Psoas muscle (tissue), 8 donors: ENCODE measurements around the gene ZBTB4. TPM values are rescaled to one million over a fixed set of nuclear protein-coding genes. Genes with fewer than 3 reads are reported as not detected.
A peak's percentile ranks its signal among the peaks of the same experiment; 100 is the strongest.

Experiments
- ATAC-seq, 4 donors: fragments of 200-7000 bp; cut with Tn5 transposase; one replicate each; pipeline ENCODE4 v1.9.1; 2020; ENCODE audit warnings: moderate library complexity in 3 of 4, mild to moderate bottlenecking in 2 of 4
- DNase-seq, 2 donors: peaks; one replicate each; pipeline ENCODE4 v3.0.0-alpha.2; 2020
- H3K27ac ChIP-seq: fragments of 200-600 bp; one replicate; pipeline ENCODE4 v1.8.0; 2022
- H3K27me3 ChIP-seq, 3 donors: fragments of 200-600 bp in 1 of 3; one replicate each; pipeline versions ENCODE4 v1.6.1 to v1.8.0; 2013 to 2022; ENCODE audit warnings: low read length in 2 of 3, mild to moderate bottlenecking in 2 of 3, moderate library complexity in 1 of 3; ENCODE audit not compliant: insufficient read depth in 3 of 3
- H3K36me3 ChIP-seq, 2 donors: fragments of 200-600 bp in 1 of 2; one replicate each; pipeline versions ENCODE4 v1.6.1 to v1.8.0; 2013 to 2022; ENCODE audit warnings: low read depth in 1 of 2, mild to moderate bottlenecking in 1 of 2, moderate library complexity in 1 of 2; ENCODE audit not compliant: insufficient read depth in 1 of 2
- H3K4me1 ChIP-seq: fragments of 200-600 bp; one replicate; pipeline ENCODE4 v1.8.0; 2022
- H3K4me3 ChIP-seq: fragments of 200-600 bp; one replicate; pipeline ENCODE4 v1.8.0; 2022; ENCODE audit warnings: mild to moderate bottlenecking
- H3K9me3 ChIP-seq: fragments of 200-600 bp; one replicate; pipeline ENCODE4 v1.8.0; 2022
- WGBS, 3 donors: extraction: QIAGEN DNeasy Blood & Tissue Kit; methylation state at CpG; one replicate each; pipeline versions ENCODE4 v1.1.6 to v1.1.7; 2013; 5-methylcytosine and 5-hydroxymethylcytosine counted together
- intact Hi-C, 2 donors: fragments of 100-400 bp; cut with DNase I; formaldehyde crosslinking; loops; one replicate each; pipeline versions ENCODE4 v1.11.0 to v1.14.2; 2022
- polyA plus RNA-seq, 3 donors: library from polyadenylated mRNA; stranded (reverse); fragments of 200-250 nt; gene quantifications; one replicate each; pipeline ENCODE4 v1.2.3, GENCODE V29; 2013
- total RNA-seq, 4 donors: library from RNA; stranded (reverse); fragmentation: NEBNext Ultra II Directional in 2 of 4; extraction: Animal tissue kit (Norgen Biotek cat#: 25700) in 2 of 4; gene quantifications; one replicate each; pipeline versions ENCODE4 v1.2.1 to v1.2.4, GENCODE V29; 2021 to 2023
- TF ChIP-seq, protein P1 (sequence below): fragments of 200-600 bp; IDR thresholded peaks from one replicate; pipeline ENCODE4 v1.8.0; 2022; ENCODE audit warnings: antibody characterized with exemption
- donor health status: healthy with polysubstance abuse.
- donor health status: DM: no; HTN: no; CAD: no; lungs with moderate emphysema.
- donor health status: Bipolar disorder and iron deficiency.
- donor health status: healthy.
- donor health status: DM: yes; HTN: yes; CAD: no.
- donor health status: DM: no; HTN: no; CAD: no.
- donor health status: DM: no; HTN: no; CAD: no.
- donor health status: DM: yes; HTN: yes; CAD: no.

ZBTB4 gene
- total and polyA plus RNA-seq, 7 donors: 10.3 to 43.2 (median 29.3) TPM

DNA sequence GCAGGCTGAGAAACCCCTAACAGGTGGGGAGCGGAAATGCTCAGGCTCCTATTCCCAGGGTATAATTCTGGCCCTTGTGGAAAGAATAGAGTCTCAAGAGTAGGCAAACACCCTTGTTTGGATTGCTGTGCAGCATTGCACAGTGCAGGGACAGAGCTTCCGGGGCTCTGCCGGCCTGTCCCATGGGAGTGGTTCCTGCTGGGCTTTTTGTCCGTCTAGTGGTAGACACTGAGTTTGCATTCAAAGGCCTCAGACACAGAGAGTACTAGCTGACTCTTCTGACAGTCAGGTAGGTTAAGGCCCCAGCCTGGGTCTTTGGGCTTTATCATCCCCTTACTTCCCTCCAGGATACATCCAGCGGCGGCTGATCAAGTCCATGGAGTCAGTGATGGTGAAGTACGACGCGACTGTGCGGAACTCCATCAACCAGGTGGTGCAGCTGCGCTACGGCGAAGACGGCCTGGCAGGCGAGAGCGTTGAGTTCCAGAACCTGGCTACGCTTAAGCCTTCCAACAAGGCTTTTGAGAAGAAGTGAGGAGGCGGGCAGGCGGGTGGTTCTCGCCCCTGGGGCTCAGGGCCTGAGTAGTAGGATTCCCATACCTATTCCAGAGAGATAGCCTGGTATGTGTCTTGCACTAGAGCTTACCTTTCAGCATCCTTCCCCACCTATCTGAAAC lies 22.9 kb upstream of the ZBTB4 start:
- ATAC-seq: no peak

DNA sequence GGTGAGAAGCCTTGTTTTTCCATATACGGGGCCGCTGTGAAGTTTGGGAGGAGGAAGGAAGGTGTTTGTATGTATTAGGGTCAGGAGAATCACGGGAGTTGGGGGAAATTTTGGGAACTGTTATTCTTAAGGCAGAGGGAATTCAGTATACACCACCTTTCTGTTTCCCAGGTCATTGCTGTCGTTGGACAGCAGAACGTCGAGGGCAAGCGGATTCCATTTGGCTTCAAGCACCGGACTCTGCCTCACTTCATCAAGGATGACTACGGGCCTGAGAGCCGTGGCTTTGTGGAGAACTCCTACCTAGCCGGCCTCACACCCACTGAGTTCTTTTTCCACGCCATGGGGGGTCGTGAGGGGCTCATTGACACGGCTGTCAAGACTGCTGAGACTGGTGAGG lies 22.3 kb upstream of the ZBTB4 start:
- Histone ChIP-seq H3K9me3 (no peaks in the 10 kb centered on the region), H3K36me3 (peaks cover 20 to 100% of the 10 kb centered on the region in 2 donors), H3K4me3 (no peak overlapping the region), H3K27ac (no peak overlapping the region), H3K27me3 (no peaks in the 10 kb centered on the region), H3K4me1 (no peaks in the 10 kb centered on the region)
- DNase-seq (no peak), ATAC-seq (no peak)
- intact Hi-C loops: no loop called here
- 81 to 84% (median 83%) methylated on average over 14 of the region's 14 CpGs for WGBS, 3 donors
- TF ChIP-seq, protein P1, sequence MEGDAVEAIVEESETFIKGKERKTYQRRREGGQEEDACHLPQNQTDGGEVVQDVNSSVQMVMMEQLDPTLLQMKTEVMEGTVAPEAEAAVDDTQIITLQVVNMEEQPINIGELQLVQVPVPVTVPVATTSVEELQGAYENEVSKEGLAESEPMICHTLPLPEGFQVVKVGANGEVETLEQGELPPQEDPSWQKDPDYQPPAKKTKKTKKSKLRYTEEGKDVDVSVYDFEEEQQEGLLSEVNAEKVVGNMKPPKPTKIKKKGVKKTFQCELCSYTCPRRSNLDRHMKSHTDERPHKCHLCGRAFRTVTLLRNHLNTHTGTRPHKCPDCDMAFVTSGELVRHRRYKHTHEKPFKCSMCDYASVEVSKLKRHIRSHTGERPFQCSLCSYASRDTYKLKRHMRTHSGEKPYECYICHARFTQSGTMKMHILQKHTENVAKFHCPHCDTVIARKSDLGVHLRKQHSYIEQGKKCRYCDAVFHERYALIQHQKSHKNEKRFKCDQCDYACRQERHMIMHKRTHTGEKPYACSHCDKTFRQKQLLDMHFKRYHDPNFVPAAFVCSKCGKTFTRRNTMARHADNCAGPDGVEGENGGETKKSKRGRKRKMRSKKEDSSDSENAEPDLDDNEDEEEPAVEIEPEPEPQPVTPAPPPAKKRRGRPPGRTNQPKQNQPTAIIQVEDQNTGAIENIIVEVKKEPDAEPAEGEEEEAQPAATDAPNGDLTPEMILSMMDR: no peak

More for the DNA sequence above, 22.9 kb upstream of the ZBTB4 start:
- Histone ChIP-seq H3K36me3 (peaks cover 20 to 100% of the 10 kb centered on the region in 2 donors), H3K9me3 (no peaks in the 10 kb centered on the region), H3K27me3 (no peaks in the 10 kb centered on the region), H3K4me3 (no peak overlapping the region), H3K4me1 (no peaks in the 10 kb centered on the region), H3K27ac (no peak overlapping the region)
- intact Hi-C loops: no loop called here
- TF ChIP-seq, protein P1: no peak
- DNase-seq: no peak
- 89 to 91% (median 90%) methylated on average over 20 of the region's 20 CpGs for WGBS, 3 donors

DNA sequence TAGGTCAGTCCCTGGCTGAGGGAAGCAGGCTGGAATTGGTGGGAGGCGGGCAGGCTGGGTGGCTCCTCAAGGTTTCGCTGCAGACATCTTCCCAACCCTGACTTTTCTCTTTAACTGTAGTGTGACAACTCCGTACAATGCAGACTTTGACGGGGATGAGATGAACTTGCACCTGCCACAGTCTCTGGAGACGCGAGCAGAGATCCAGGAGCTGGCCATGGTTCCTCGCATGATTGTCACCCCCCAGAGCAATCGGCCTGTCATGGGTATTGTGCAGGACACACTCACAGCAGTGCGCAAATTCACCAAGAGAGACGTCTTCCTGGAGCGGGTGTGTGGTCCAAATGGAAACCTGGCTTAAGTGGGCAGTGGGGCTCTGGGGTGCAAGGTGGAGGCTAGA lies 19.7 kb upstream of the ZBTB4 start:
- Histone ChIP-seq H3K27ac (no peak overlapping the region), H3K4me1 (no peaks in the 10 kb centered on the region), H3K9me3 (no peaks in the 10 kb centered on the region), H3K4me3 (no peak overlapping the region), H3K27me3 (no peaks in the 10 kb centered on the region), H3K36me3 (peaks cover 20 to 90% of the 10 kb centered on the region in 2 donors)
- no peak for ATAC-seq
- TF ChIP-seq, protein P1: no peak
- 76 to 86% (median 77%) methylated on average over 11 of the region's 11 CpGs for WGBS, 3 donors
- intact Hi-C loops: no loop called here
- DNase-seq: no peak

DNA sequence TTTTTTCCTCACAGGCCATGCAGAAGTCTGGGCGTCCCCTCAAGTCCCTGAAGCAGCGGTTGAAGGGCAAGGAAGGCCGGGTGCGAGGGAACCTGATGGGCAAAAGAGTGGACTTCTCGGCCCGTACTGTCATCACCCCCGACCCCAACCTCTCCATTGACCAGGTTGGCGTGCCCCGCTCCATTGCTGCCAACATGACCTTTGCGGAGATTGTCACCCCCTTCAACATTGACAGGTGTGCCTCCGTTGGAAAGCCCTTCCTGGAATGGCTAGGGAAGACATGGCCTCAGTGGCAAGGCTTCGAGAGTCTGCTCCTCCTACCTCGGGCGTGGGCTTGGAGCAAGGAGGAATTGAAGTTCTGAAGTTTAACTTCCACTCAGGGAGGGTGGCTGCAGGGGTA lies 18.2 kb upstream of the ZBTB4 start:
- no peaks in the 10 kb centered on the region for H3K4me1 ChIP-seq
- H3K27me3 ChIP-seq: no peaks in the 10 kb centered on the region
- WGBS, 3 donors: 86 to 90% (median 89%) methylated on average over 14 of the region's 14 CpGs
- peaks cover 17 to 75% of the 10 kb centered on the region in 2 donors for H3K36me3 ChIP-seq
- no peak overlapping the region for H3K4me3 ChIP-seq
- ATAC-seq: no peak
- H3K27ac ChIP-seq: peak overlapping the region; percentile 60
- no peaks in the 10 kb centered on the region for H3K9me3 ChIP-seq
- intact Hi-C loops: no loop called here
- TF ChIP-seq, protein P1: no peak
- no peak for DNase-seq

DNA sequence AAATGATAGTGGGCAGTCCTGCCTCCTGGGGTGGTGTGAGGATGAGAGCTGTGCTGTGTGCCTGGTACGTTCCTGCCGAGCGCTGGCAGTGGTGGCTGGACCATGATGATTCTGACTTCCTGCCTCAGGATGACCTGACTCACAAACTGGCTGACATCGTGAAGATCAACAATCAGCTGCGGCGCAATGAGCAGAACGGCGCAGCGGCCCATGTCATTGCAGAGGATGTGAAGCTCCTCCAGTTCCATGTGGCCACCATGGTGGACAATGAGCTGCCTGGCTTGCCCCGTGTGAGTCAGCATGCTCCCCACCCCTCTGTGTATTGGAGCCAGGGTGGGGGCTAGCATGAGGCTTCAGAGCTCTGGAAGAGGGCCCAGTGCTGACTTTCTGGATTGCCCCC lies 17.8 kb upstream of the ZBTB4 start:
- H3K9me3 ChIP-seq: no peaks in the 10 kb centered on the region
- H3K4me3 ChIP-seq: no peak overlapping the region
- H3K27me3 ChIP-seq: no peaks in the 10 kb centered on the region
- TF ChIP-seq, protein P1: no peak
- H3K27ac ChIP-seq: peak overlapping the region; percentile 60
- H3K4me1 ChIP-seq: no peaks in the 10 kb centered on the region
- H3K36me3 ChIP-seq: peaks cover 15 to 71% of the 10 kb centered on the region in 2 donors
- WGBS, 3 donors: 75 to 82% (median 80%) methylated on average over 10 of the region's 10 CpGs
- intact Hi-C loops: no loop called here
- ATAC-seq (peak in 3 of 4 donors; percentile 35 to 45 (median 39)), DNase-seq (no peak)
